Sigmoid colon (tissue), 7 donors: ENCODE results near the gene TRPM2. TPM values are rescaled to one million over a fixed set of nuclear protein-coding genes. Genes with fewer than 3 reads are reported as not detected.

Experiments used
- DNase-seq: peaks from one replicate; pipeline ENCODE4 v3.0.0-alpha.2; 2019
- H3K27ac ChIP-seq, 4 donors: fragments of 200-600 bp; sonication (generic); one replicate each; pipeline ENCODE4 v1.5.1; 2016 to 2019; ENCODE audit warnings: mild to moderate bottlenecking in 1 of 4
- H3K27me3 ChIP-seq, 3 donors: fragments of 200-600 bp; sonication (generic); one replicate each; pipeline ENCODE4 v1.5.1; 2019; ENCODE audit warnings: mild to moderate bottlenecking in 1 of 3
- H3K36me3 ChIP-seq, 4 donors: fragments of 200-600 bp; sonication (generic); one replicate each; pipeline ENCODE4 v1.5.1; 2016 to 2019
- H3K4me1 ChIP-seq, 4 donors: fragments of 200-600 bp; sonication (generic); one replicate each; pipeline ENCODE4 v1.5.1; 2017 to 2019
- H3K4me3 ChIP-seq, 4 donors: fragments of 200-600 bp; sonication (generic); one replicate each; pipeline ENCODE4 v1.5.1; 2017 to 2019; ENCODE audit warnings: mild to moderate bottlenecking in 2 of 4, moderate library complexity in 1 of 4
- H3K9me3 ChIP-seq, 4 donors: fragments of 200-600 bp in 3 of 4; sonication (generic) in 3 of 4; one replicate each; pipeline versions ENCODE4 v1.5.1 to v1.6.1; 2013 to 2019
- EP300 ChIP-seq, 4 donors: sonication (generic); formaldehyde crosslinking; IDR thresholded peaks; one replicate each; pipeline ENCODE4 v1.6.1; 2017; ENCODE audit warnings: antibody characterized with exemption in 4 of 4
- POLR2A ChIP-seq, 2 donors: fragments of 450-650 bp; IDR thresholded peaks; one replicate each; pipeline ENCODE4 v1.6.1; 2016; ENCODE audit warnings: antibody characterized with exemption in 2 of 2, mild to moderate bottlenecking in 2 of 2, moderate library complexity in 2 of 2
- POLR2AphosphoS5 ChIP-seq, 4 donors: sonication (generic); formaldehyde crosslinking; IDR thresholded peaks; one replicate each; pipeline ENCODE4 v1.6.1; 2017; ENCODE audit warnings: antibody characterized with exemption in 4 of 4
- WGBS, 2 donors: extraction: QIAGEN DNeasy Blood & Tissue Kit; methylation state at CpG; one replicate each; pipeline ENCODE4 v1.1.7; 2013; 5-methylcytosine and 5-hydroxymethylcytosine counted together
- intact Hi-C: fragments of 100-400 bp; cut with DNase I; formaldehyde crosslinking; loops from one replicate; pipeline ENCODE4 v1.15.1; 2023
- polyA plus RNA-seq, 3 donors: library from polyadenylated mRNA; stranded (reverse); fragments of 200-250 nt; gene quantifications; one replicate each; pipeline ENCODE4 v1.2.3, GENCODE V29; 2013
- total RNA-seq, 4 donors: library from RNA; depleted of rRNA; stranded (reverse); fragments of >200 nt; gene quantifications; one replicate each; pipeline ENCODE4 v1.1.0, GENCODE V29; 2016
- TF ChIP-seq, protein P1 (sequence below), 4 experiments: fragments of 450-650 bp in 3 of 4; fragments of 200-600 bp in 1 of 4; IDR thresholded peaks; one replicate each; pipeline ENCODE4 v1.5.1; 2016 to 2019; ENCODE audit warnings: antibody characterized with exemption in 4 of 4, mild to moderate bottlenecking in 3 of 4, moderate library complexity in 2 of 4
- donor health status: healthy with polysubstance abuse.
- donor health status: Bipolar disorder and iron deficiency.
- donor health status: healthy.

The TRPM2 gene
- total and polyA plus RNA-seq, 7 donors, result 1.6 to 4.9 (median 3.4) TPM

- Histone ChIP-seq H3K9me3 (no peaks in the 10 kb centered on the region), H3K36me3 (no peaks in the 10 kb centered on the region), H3K4me1 (peaks cover 0 to 10% (median 6%) of the 10 kb centered on the region in 4 donors), H3K27me3 (peaks cover 17 to 72% (median 34%) of the 10 kb centered on the region in 3 donors), H3K4me3 (no peak overlapping the region), H3K27ac (no peak overlapping the region)
- WGBS, 2 donors, result 58 to 77% methylated on average over 12 of the region's 12 CpGs
- TF ChIP-seq EP300 (IDR thresholded peaks at IDR 0.05) (no peak), POLR2A (IDR thresholded peaks at IDR 0.05) (no peak), POLR2AphosphoS5 (IDR thresholded peaks at IDR 0.05) (no peak)
- TF ChIP-seq, protein P1, sequence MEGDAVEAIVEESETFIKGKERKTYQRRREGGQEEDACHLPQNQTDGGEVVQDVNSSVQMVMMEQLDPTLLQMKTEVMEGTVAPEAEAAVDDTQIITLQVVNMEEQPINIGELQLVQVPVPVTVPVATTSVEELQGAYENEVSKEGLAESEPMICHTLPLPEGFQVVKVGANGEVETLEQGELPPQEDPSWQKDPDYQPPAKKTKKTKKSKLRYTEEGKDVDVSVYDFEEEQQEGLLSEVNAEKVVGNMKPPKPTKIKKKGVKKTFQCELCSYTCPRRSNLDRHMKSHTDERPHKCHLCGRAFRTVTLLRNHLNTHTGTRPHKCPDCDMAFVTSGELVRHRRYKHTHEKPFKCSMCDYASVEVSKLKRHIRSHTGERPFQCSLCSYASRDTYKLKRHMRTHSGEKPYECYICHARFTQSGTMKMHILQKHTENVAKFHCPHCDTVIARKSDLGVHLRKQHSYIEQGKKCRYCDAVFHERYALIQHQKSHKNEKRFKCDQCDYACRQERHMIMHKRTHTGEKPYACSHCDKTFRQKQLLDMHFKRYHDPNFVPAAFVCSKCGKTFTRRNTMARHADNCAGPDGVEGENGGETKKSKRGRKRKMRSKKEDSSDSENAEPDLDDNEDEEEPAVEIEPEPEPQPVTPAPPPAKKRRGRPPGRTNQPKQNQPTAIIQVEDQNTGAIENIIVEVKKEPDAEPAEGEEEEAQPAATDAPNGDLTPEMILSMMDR (IDR thresholded peaks at IDR 0.05), result no peak
- intact Hi-C loops, result no loop called here
- DNase-seq, result no peak
These were observed 4.0 kb upstream of the TRPM2 start for GRCh38 chr21:44349416-44349846.

- H3K4me3 ChIP-seq, result peak overlapping the region in 1 of 4 donors; percentile 10
- no peak for DNase-seq
- intact Hi-C loops, result no loop called here
- WGBS, 2 donors, result 13 to 17% methylated on average over 113 of the region's 113 CpGs
- H3K36me3 ChIP-seq, result no peaks in the 10 kb centered on the region
- TF ChIP-seq POLR2A (IDR thresholded peaks at IDR 0.05) (no peak), POLR2AphosphoS5 (IDR thresholded peaks at IDR 0.05) (no peak), EP300 (IDR thresholded peaks at IDR 0.05) (no peak)
- TF ChIP-seq, protein P1 (IDR thresholded peaks at IDR 0.05), result no peak
- H3K9me3 ChIP-seq, result no peaks in the 10 kb centered on the region
- peaks cover 17 to 69% (median 34%) of the 10 kb centered on the region in 3 donors for H3K27me3 ChIP-seq
- H3K4me1 ChIP-seq, result peaks cover 0 to 10% (median 6%) of the 10 kb centered on the region in 4 donors
- no peak overlapping the region for H3K27ac ChIP-seq
These were observed 3.3 kb upstream of the TRPM2 start for GRCh38 chr21:44349847-44350772.

DNA sequence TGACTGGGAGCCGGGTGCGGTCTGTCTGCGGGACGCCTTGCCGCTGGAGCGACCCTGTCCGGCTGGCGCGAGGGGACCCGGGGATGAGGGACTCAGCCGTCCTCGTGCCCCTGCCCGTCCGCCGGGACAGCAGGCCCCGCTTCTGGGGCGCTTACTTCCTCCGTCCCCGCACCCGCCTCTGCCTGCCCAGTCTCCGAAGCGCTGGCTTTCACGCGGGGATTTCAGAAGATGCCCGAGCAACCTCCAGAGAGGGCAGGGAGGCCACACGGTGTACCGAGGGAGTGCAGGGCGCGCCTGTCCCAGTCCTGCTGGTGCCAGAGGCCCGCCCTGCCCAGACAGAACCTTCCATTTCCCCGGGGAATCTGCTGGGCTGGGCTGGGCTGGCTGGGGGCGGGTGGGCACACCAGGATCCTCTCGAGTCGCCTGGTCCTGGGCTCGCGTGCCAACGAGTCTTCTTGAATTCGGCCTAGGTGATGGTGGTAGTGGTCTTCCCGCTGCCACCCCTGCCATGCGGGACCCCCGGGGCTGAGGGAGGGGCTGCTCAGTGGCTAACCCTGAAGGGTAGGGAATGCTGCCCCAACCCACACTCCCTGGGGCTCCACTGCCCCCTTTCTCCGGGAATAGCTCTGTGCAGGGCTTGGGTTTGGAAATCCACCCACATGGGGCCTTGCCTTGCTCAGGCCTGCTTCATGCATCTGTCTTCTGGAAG is 2.5 kb upstream of the TRPM2 start:
- TF ChIP-seq EP300 (IDR thresholded peaks at IDR 0.05) (no peak), POLR2A (IDR thresholded peaks at IDR 0.05) (no peak), POLR2AphosphoS5 (IDR thresholded peaks at IDR 0.05) (no peak)
- TF ChIP-seq, protein P1 (IDR thresholded peaks at IDR 0.05), result no peak
- H3K4me3 ChIP-seq, result no peak overlapping the region
- H3K9me3 ChIP-seq, result no peaks in the 10 kb centered on the region
- no peaks in the 10 kb centered on the region for H3K36me3 ChIP-seq
- peaks cover 0 to 10% (median 6%) of the 10 kb centered on the region in 4 donors for H3K4me1 ChIP-seq
- no peak overlapping the region for H3K27ac ChIP-seq
- H3K27me3 ChIP-seq, result peaks cover 17 to 61% (median 34%) of the 10 kb centered on the region in 3 donors
- DNase-seq, result no peak
- WGBS, 2 donors, result 35 to 41% methylated on average over 42 of the region's 42 CpGs
- intact Hi-C loops, result no loop called here

DNA sequence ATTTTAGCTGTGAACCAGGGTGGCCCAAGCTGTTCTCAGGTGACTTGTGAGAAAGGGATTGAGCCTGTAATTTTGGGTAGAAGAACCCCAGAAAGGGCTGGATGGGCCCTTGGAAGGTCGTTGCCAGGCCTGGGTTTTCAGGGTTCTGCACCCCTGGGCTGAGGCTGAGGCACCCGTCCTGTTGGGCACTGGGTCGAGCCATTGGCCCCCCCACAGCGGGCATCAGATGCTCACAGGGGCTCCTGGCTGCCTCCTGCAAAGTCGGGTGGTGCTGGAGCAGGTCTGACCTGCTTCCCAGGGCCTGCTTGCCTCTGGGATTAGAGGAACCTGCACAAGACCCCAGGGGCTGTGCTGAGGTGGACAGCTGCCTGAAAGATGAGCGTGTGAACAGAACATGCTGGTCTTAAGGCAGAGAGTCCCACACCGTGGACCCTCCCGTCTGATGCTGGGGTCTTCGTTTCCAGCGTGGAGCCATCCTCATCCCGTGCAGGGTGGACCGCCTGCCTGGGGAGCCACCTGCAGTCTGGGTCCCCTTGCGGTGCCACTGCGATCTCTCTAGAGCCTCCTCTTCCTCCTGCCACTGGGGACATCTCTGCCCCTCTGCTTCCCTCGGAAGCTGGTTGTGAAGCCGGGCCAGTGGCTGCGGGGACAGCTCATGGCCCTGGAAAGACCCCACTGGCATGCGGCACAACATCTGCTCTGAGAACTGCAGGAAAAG is 1.7 kb upstream of the TRPM2 start:
- H3K4me1 ChIP-seq, result peaks cover 0 to 10% (median 6%) of the 10 kb centered on the region in 4 donors
- intact Hi-C loops, result no loop called here
- DNase-seq, result no peak
- H3K27me3 ChIP-seq, result peaks cover 17 to 54% (median 34%) of the 10 kb centered on the region in 3 donors
- H3K36me3 ChIP-seq, result no peaks in the 10 kb centered on the region
- WGBS, 2 donors, result 83 to 84% methylated on average over 18 of the region's 18 CpGs
- H3K4me3 ChIP-seq, result no peak overlapping the region
- no peak overlapping the region for H3K27ac ChIP-seq
- no peak for TF ChIP-seq POLR2AphosphoS5 (IDR thresholded peaks at IDR 0.05)
- TF ChIP-seq POLR2A (IDR thresholded peaks at IDR 0.05), result no peak
- TF ChIP-seq, protein P1 (IDR thresholded peaks at IDR 0.05), result no peak
- no peak for TF ChIP-seq EP300 (IDR thresholded peaks at IDR 0.05)
- H3K9me3 ChIP-seq, result no peaks in the 10 kb centered on the region
